NCI-H510A treated with DMSO at 0.1 percent for 48 hours (cell line): ENCODE results near the gene ADGRG7.

Experiments
- DNase-seq: peaks from one replicate; lab custom pipeline; 2025; lab: John Stamatoyannopoulos, UW

ADGRG7 gene

DNA sequence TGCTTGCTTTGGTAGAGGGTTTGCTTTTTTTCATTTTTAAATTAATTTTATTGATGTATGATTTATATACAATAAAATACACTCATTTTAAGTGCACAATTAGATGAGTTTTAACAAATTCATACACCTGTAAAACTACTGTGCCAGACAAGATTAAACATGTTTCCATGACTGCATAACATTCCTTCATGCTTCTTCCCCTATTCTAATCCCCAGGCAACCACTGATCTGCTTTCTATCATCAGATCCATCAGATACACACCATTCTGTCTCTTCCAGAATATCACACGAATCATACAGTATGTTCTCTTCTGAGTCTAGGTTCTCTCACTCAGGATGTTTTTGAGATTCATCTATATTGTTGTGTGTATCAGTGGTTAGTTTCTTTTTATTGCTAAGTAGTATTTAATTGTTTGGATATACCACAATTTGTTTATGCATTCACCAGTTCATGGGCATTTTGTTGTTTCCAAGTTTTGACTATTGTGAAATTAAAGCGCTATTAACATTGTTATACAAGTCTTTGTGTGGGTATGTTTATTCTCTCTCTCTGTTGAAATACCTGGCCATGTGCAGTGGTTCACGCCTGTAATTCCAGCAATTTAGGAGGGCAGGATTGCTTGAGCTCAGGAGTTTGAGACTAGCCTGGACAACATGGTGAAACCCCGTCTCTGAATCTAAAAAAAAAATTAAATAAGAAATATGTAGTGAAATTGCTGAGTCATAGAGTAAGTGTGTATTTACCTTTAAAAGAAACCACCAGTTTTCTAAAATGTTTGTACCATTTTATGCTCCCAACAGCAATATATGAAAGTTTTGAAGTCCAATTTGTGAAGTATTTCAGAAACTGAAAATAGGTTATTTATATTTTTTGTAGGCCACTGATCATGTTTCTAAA lies 92.9 kb downstream of the ADGRG7 start:
- DNase-seq = no peak

DNA sequence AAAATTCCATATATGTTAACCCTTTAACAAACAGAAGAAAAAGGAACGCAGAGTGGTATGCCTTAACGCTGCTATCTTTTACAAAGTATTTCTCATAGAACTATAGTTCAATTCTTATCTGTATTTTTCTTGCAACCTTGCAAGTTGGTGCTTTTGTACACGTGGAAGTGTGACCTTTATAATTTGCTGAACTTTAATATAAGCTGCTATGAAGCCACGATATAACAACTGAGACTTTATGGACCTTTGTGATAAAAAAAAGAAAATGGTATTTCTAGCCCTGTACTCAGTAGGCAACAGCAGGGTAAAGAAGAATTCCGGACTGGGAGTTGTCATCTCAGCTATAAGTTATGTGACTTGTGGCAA lies 93.6 kb downstream of the ADGRG7 start:
- no peak for DNase-seq

DNA sequence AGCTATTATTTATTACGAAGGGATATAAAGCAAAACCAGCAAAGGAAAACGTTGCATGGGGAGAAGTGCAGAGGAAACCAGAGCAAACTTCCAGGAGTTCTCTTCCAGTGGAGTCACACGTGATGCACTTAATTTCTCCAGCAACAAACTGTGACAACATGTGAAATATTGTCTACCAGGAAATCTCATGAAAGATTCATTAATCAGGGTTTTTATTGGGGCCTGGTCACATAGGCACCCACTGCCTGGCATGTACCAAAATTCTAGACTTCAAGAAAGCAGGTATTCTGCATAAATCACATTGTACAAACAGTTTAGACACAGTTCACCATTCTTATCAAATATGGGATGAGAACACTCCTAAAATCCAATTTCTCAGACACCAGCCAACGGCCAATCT lies 94.5 kb downstream of the ADGRG7 start:
- no peak for DNase-seq

GRCh38 chr3:100706365-100706764 lies 97.0 kb downstream of the ADGRG7 start:
- no peak for DNase-seq

GRCh38 chr3:100708644-100708988 lies 99.2 kb downstream of the ADGRG7 start:
- no peak for DNase-seq

- DNase-seq = peak; percentile 88
These were observed 99.8 kb downstream of the ADGRG7 start, which contains the start of gene TFG for GRCh38 chr3:100708989-100709841. Gene TFG, plus strand, starts transcription at chr3:100709494. Its CDS starts 4,192 bp downstream, at chr3:100713686.

DNA sequence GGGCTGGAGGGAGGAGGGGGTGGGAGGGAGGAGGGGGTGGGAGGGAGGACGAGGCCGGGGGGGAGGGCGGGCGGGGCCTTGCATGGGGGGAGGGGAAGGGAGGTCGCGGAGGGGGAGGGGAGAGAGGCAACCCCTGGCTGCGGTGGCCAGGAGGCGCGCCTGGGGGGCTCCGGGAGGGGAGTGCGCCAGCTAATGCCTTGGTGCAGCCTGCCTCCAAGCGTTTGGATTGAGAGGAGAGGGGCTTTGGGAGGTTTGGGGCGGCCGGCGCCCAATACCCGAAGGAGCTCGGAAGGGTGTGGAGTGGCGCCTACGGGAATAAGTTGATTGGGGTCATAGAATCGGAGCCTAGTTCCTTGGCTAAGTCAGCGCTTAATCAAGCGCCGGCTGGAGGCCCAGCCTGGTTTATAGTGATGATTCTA lies 100.5 kb downstream of the ADGRG7 start:
- DNase-seq = no peak

GRCh38 chr3:100710261-100710968 lies 101.0 kb downstream of the ADGRG7 start:
- DNase-seq = peak; percentile 29

- DNase-seq = no peak
These were observed 105.8 kb downstream of the ADGRG7 start for GRCh38 chr3:100715176-100715575.

- no peak for DNase-seq
These were observed 107.7 kb downstream of the ADGRG7 start for GRCh38 chr3:100717063-100717462.

- no peak for DNase-seq
These were observed 108.5 kb downstream of the ADGRG7 start for GRCh38 chr3:100717637-100718487.

GRCh38 chr3:100719136-100719535 lies 109.7 kb downstream of the ADGRG7 start:
- DNase-seq = no peak

DNA sequence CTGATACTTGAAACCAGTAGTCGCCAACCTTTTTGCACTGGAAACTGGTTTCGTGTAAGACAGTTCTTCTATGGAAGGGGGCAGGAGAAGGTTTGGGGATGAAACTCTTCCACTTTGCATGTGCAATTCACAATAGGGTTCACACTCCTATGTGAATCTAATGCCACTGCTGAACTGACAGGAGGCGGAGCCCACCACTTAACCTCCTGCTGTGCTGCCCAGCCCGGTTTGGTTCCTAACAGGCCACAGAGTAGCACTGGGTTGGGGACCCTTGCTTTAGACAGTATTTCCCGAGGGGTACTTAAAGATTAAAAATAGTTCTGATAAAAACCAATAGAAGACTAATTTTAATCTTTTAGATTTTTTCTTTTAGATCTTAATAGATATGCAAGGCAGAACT lies 111.0 kb downstream of the ADGRG7 start:
- DNase-seq = no peak

DNA sequence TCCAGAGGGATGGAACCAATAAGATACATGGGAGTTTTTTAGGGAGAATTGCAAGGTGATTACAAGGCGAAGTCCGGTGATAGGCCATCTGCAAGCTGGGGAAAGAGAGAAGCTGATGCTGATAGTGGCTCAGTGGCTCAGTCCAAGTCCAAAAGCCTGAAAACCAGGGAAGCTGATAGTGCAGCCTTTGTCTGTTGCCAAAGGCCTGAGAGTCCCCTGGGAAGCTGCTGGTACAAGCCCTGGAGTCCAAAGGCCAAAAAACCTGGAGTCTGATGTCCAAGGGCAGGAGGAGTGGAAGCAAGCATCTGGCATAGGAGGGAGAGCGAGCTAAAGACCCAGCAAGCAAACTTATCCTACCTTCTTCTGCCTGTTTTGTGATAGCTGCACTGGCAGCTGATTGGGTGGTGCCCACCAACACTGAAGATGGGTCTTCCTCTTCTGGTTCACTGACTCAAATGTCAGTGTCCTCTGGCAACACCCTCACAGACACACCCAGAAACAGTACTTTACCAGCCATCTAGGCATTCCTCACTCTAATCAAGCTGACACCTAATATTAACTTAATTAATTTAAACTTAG lies 116.6 kb downstream of the ADGRG7 start:
- no peak for DNase-seq

- DNase-seq = no peak
These were observed 117.3 kb downstream of the ADGRG7 start for GRCh38 chr3:100726706-100727105.

DNA sequence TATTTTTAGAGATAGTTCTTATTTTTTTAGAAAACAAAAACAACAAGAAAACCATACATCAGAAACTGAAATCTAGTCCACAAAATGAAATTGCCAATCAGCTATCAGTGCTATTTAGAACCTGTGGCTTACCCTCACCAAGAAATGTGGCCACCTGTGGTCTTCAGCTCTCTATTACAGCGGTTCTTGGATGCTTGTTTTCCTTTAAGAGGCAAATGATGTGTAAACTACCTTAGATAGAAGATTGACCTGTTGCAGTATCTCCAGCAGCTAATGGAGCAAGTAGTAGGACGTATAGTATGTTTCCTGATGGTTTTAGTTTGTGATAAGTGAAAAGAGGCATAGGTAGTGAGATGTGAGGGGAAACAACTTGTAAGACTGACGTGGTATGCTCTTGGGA lies 121.1 kb downstream of the ADGRG7 start:
- DNase-seq = no peak

DNA sequence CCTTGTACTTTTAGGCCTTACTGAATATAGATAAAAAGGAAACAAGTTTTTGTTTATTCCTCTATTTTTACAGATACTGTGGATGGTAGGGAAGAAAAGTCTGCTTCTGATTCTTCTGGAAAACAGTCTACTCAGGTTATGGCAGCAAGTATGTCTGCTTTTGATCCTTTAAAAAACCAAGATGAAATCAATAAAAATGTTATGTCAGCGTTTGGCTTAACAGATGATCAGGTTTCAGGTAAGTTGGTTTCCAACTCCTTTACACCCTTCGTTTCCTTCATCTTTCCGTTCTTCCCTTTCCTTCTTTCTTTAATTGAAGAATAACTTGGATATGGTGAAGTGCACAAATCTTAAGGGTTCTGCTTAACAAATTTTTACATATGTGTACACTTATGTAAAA lies 123.0 kb downstream of the ADGRG7 start:
- DNase-seq = no peak

- peak; percentile 15 for DNase-seq
These were observed 127.9 kb downstream of the ADGRG7 start for GRCh38 chr3:100737334-100737733.

DNA sequence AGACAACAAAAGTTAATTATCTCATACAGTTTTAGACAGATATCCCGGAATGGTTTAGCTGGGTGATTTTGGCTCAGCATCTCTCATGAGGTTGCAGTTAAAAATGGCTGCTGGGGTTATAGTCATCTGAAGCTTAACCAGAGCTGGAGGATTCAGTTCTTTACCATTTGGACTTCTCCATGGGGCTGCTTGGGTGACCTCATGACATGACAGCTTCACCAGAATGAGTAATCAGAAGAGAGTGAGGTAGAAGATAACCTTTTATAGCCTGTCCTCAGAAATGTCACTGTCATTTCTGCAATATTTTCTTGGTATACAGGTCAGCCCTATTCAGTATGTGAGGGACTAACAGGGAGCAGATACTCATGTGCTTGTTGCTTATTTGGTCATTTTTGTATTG lies 130.8 kb downstream of the ADGRG7 start:
- no peak for DNase-seq

DNA sequence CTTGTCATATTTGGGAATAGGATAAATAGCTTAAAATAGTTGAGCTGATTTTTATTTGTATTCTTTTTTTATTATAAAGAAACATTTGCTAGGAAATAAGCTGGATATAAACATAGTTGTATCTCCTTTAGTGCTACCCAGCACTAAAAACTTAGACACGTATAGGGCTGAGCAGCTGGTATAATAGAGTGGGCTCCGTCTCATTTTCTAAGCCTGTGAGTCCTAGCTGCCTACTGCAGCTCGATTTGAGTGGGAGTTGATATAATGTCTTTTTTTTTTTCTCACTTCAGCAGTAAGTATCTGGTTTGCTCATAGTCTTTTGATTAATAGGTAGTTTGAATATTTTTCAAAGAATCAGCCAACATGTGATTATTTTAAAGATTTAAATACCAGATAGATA lies 134.1 kb downstream of the ADGRG7 start:
- DNase-seq = no peak

DNA sequence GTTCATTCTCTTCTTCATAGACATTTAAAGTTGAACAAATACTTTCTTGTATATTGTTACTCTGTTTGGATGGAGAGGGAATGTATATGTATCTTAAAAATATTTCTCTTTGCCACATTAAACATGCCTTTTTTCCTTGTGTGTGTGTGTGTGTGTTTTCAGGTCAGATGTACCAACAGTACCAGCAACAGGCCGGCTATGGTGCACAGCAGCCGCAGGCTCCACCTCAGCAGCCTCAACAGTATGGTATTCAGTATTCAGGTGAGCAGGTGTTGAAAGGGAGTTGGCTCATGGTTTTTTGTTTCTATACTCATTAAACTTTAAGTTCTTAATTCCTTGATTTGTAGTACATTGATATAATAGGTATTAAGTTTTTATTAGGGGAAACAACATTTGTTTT lies 135.3 kb downstream of the ADGRG7 start:
- DNase-seq = no peak
